AG04450 (cell line): ENCODE measurements around the gene ANO10. TPM values are rescaled to one million over a fixed set of nuclear protein-coding genes. Genes with fewer than 3 reads are reported as not detected.

Source experiments
- CTCF ChIA-PET: fragments of 300-600, 350-600 bp; formaldehyde crosslinking; extraction: SDS; loops from one replicate; lab custom pipeline; 2022; ENCODE audit warnings: antibody characterized with exemption, inconsistent platforms; lab: Charles Lee
- POLR2A ChIA-PET: fragments of 350-600 bp; formaldehyde crosslinking; extraction: SDS; loops from one replicate; lab custom pipeline; 2021; ENCODE audit warnings: antibody characterized with exemption, inconsistent platforms; lab: Yijun Ruan, JAX
- DNase-seq: peaks from one replicate; pipeline ENCODE4 v3.0.0-alpha.2; 2011; ENCODE audit warnings: low read depth, low spot score
- H3K27ac ChIP-seq: one replicate; pipeline ENCODE4 v1.5.1; 2012; ENCODE audit warnings: low read depth, low read length, control low read depth
- H3K27me3 ChIP-seq: one replicate; pipeline ENCODE4 v1.6.0; 2012; ENCODE audit warnings: low read length; ENCODE audit not compliant: control insufficient read depth, insufficient read depth
- H3K4me3 ChIP-seq: 2 replicates; pipeline ENCODE4 v1.5.1; 2011; ENCODE audit warnings: mild to moderate bottlenecking, low read depth, low read length, control low read depth
- H3K9me3 ChIP-seq: 2 replicates; pipeline ENCODE4 v1.5.1; 2012; ENCODE audit warnings: low read length; ENCODE audit not compliant: control insufficient read depth, insufficient read depth
- CTCF ChIP-seq: IDR thresholded peaks from 2 replicates; pipeline ENCODE4 v1.5.1; 2011; ENCODE audit warnings: low read depth, low read length, control low read depth, inconsistent platforms
- polyA plus RNA-seq: library from polyadenylated mRNA; depleted of rRNA; stranded (reverse); fragments of >200 nt; gene quantifications from 2 replicates; pipeline ENCODE4 v1.2.3, GENCODE V29; 2011

ANO10 gene
- polyA plus RNA-seq, 1 experiment = 87.1 TPM

GRCh38 chr3:43406643-43407023 lies 215.2 kb downstream of the ANO10 start:
- DNase-seq = no peak
- H3K4me3 ChIP-seq = no peak overlapping the region
- no peaks in the 10 kb centered on the region for H3K9me3 ChIP-seq
- no peaks in the 10 kb centered on the region for H3K27me3 ChIP-seq
- no peak for TF ChIP-seq CTCF
- H3K27ac ChIP-seq = no peak overlapping the region
- POLR2A ChIA-PET = no interaction called here
- CTCF ChIA-PET = interaction anchor here (1.0 kb wide), 1 partner anchor 17 kb away, joined by 4 read pairs; no protein-coding TSS in a partner anchor

DNA sequence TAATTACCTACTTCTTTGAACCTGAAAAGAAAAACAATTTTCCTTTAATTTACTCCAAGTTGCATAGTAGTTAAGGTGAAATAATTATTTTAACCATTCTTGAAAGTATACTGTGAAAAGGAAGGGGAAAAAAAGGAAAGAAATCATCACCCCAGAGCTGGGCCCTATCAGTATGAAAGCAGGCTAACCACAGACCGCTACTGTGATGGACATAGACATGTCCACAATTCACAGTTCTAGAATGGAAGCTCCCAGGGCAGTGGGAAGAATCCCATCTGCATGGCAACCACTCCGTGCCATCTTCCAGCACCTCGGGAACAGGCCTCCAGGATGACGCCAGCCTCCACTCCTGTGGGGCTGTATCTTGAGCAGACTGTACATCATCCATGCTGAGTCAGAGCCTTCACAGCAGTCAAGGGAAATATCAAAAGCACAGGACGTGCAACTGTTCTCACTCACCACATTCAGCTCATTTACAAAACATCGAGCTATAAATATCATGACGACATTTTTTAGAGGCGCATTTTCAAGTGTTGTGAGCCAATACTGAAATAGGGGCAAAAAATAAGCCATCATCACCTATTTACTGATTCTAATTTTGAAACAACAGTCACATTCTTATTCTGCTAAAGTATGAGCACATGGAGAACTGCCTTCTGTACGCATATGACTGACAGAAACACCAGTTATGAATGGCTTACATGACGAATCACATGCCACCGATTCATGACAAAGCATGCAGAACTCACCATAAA lies 215.7 kb downstream of the ANO10 start:
- H3K4me3 ChIP-seq = no peak overlapping the region
- ChIA-PET POLR2A (no interaction called here), CTCF (interaction anchor here (1.0 to 1.3 kb wide), 2 partner anchors 17 to 445 kb away, joined by 3 to 4 read pairs; no protein-coding TSS in a partner anchor)
- no peaks in the 10 kb centered on the region for H3K27me3 ChIP-seq
- H3K9me3 ChIP-seq = no peaks in the 10 kb centered on the region
- no peak for TF ChIP-seq CTCF
- no peak overlapping the region for H3K27ac ChIP-seq
- DNase-seq = no peak

- no peaks in the 10 kb centered on the region for H3K9me3 ChIP-seq
- no peaks in the 10 kb centered on the region for H3K27me3 ChIP-seq
- no peak for TF ChIP-seq CTCF
- ChIA-PET CTCF (no interaction called here), POLR2A (no interaction called here)
- H3K27ac ChIP-seq = no peak overlapping the region
- no peak overlapping the region for H3K4me3 ChIP-seq
- DNase-seq = no peak
Measured at GRCh38 chr3:43400781-43401730, 220.8 kb downstream of the ANO10 start.

GRCh38 chr3:43400167-43400566 lies 221.6 kb downstream of the ANO10 start:
- no peak for DNase-seq
- ChIA-PET POLR2A (no interaction called here), CTCF (no interaction called here)
- Histone ChIP-seq H3K4me3 (no peak overlapping the region), H3K27ac (no peak overlapping the region), H3K27me3 (no peaks in the 10 kb centered on the region), H3K9me3 (no peaks in the 10 kb centered on the region)
- no peak for TF ChIP-seq CTCF
